ENCODE measurements around the gene TNFRSF13B. TPM values are rescaled to one million over a fixed set of nuclear protein-coding genes. Genes with fewer than 3 reads are reported as not detected.
"Not testable (repeated sequence)": the region's sequence is repeated elsewhere in the genome, so short reads cannot be mapped to it uniquely, and the experiment has no call there.

TNFRSF13B gene
- total and polyA plus RNA-seq, 3 experiments from 2014 or later, result not detected

- H3K27me3 Mint-ChIP-seq, result peaks cover 4 to 19% of the 10 kb centered on the region in 2 donors
- Histone ChIP-seq H3K4me1 (ENCODE audit: insufficient read depth, low read length) (no peaks in the 10 kb centered on the region), H3K36me3 (ENCODE audit: insufficient read depth, low read length) (no peaks in the 10 kb centered on the region), H3K27ac (ENCODE audit: low read depth, low read length) (no peak overlapping the region), H3K27me3 (ENCODE audit: insufficient read depth, low read length, poor library complexity, severe bottlenecking) (no peaks in the 10 kb centered on the region), H3K4me3 (ENCODE audit: low read length) (no peak overlapping the region), H3K9me3 (ENCODE audit: low read length) (no peaks in the 10 kb centered on the region)
- POLR2A ChIA-PET, result no interaction called here
- no peak for DNase-seq
- H3K27ac Mint-ChIP-seq, result peak overlapping the region in 1 of 8 donors; percentile 67
- CTCF ChIA-PET, result interaction anchor here (1.0 kb wide), 1 partner anchor 28 kb away, joined by 3 read pairs; no protein-coding TSS in a partner anchor
- no peaks in the 10 kb centered on the region for H3K4me1 Mint-ChIP-seq
- H3K9me3 Mint-ChIP-seq, result no peaks in the 10 kb centered on the region
- no peaks in the 10 kb centered on the region for H3K36me3 Mint-ChIP-seq
- no peak overlapping the region for H3K4me3 Mint-ChIP-seq
Observed at GRCh38 chr17:16981928-16982327, 10.0 kb upstream of the TNFRSF13B start.

- H3K4me3 ChIP-seq (ENCODE audit: low read length), result no peak overlapping the region
- no peak overlapping the region for H3K27ac ChIP-seq (ENCODE audit: low read depth, low read length)
- peaks cover 0 to 3% (median 0%) of the 10 kb centered on the region in 3 donors for H3K4me1 Mint-ChIP-seq
- no peaks in the 10 kb centered on the region for H3K9me3 ChIP-seq (ENCODE audit: low read length)
- H3K27me3 Mint-ChIP-seq, result peaks cover 4 to 19% of the 10 kb centered on the region in 2 donors
- no peaks in the 10 kb centered on the region for H3K36me3 ChIP-seq (ENCODE audit: insufficient read depth, low read length)
- H3K4me3 Mint-ChIP-seq, result no peak overlapping the region
- H3K27ac Mint-ChIP-seq, result no peak overlapping the region
- no peaks in the 10 kb centered on the region for H3K9me3 Mint-ChIP-seq
- no peak for DNase-seq
- H3K27me3 ChIP-seq (ENCODE audit: insufficient read depth, low read length, poor library complexity, severe bottlenecking), result no peaks in the 10 kb centered on the region
- no peaks in the 10 kb centered on the region for H3K36me3 Mint-ChIP-seq
- ChIA-PET CTCF (no interaction called here), POLR2A (interaction anchor here (1.4 kb wide), 1 partner anchor 8 kb away, joined by 3 read pairs; no protein-coding TSS in a partner anchor)
- no peaks in the 10 kb centered on the region for H3K4me1 ChIP-seq (ENCODE audit: insufficient read depth, low read length)
Observed at GRCh38 chr17:16980813-16981731, 9.2 kb upstream of the TNFRSF13B start.

GRCh38 chr17:16980061-16980460 is 8.1 kb upstream of the TNFRSF13B start:
- no peak overlapping the region for H3K27ac ChIP-seq (ENCODE audit: low read depth, low read length)
- no peaks in the 10 kb centered on the region for H3K36me3 Mint-ChIP-seq
- no peak overlapping the region for H3K4me3 ChIP-seq (ENCODE audit: low read length)
- H3K4me3 Mint-ChIP-seq, result no peak overlapping the region
- no peaks in the 10 kb centered on the region for H3K27me3 ChIP-seq (ENCODE audit: insufficient read depth, low read length, poor library complexity, severe bottlenecking)
- no peaks in the 10 kb centered on the region for H3K9me3 ChIP-seq (ENCODE audit: low read length)
- POLR2A ChIA-PET, result interaction anchor here (0.7 to 1.4 kb wide), 2 partner anchors 9 to 817 kb away, joined by 3 read pairs; no protein-coding TSS in a partner anchor
- no peak for DNase-seq
- peaks cover 4 to 19% of the 10 kb centered on the region in 2 donors for H3K27me3 Mint-ChIP-seq
- no peaks in the 10 kb centered on the region for H3K4me1 ChIP-seq (ENCODE audit: insufficient read depth, low read length)
- peaks cover 0 to 4% (median 0%) of the 10 kb centered on the region in 3 donors for H3K4me1 Mint-ChIP-seq
- H3K9me3 Mint-ChIP-seq, result no peaks in the 10 kb centered on the region
- no peak overlapping the region for H3K27ac Mint-ChIP-seq
- H3K36me3 ChIP-seq (ENCODE audit: insufficient read depth, low read length), result no peaks in the 10 kb centered on the region
- CTCF ChIA-PET, result interaction anchor here (1.2 kb wide), 1 partner anchor 12 kb away, joined by 3 read pairs; no protein-coding TSS in a partner anchor

- not testable (repeated sequence) for H3K9me3 Mint-ChIP-seq; H3K4me1 Mint-ChIP-seq; H3K27ac Mint-ChIP-seq; DNase-seq; H3K4me1 ChIP-seq (ENCODE audit: insufficient read depth, low read length); H3K27ac ChIP-seq (ENCODE audit: low read depth, low read length); H3K4me3 Mint-ChIP-seq; H3K36me3 ChIP-seq (ENCODE audit: insufficient read depth, low read length); H3K4me3 ChIP-seq (ENCODE audit: low read length); H3K27me3 ChIP-seq (ENCODE audit: insufficient read depth, low read length, poor library complexity, severe bottlenecking); H3K9me3 ChIP-seq (ENCODE audit: low read length); H3K36me3 Mint-ChIP-seq
- ChIA-PET CTCF (interaction anchor here (1.2 to 2.4 kb wide), 2 partner anchors 10 to 13 kb away, joined by 3 to 9 read pairs; no protein-coding TSS in a partner anchor), POLR2A (interaction anchor here (0.5 to 0.7 kb wide), 2 partner anchors 295 to 818 kb away, joined by 3 to 5 read pairs; no protein-coding TSS in a partner anchor)
- peaks cover 4 to 19% of the 10 kb centered on the region in 2 donors for H3K27me3 Mint-ChIP-seq
Observed at GRCh38 chr17:16979237-16979823, 7.4 kb upstream of the TNFRSF13B start.

- no peaks in the 10 kb centered on the region for H3K4me1 ChIP-seq (ENCODE audit: insufficient read depth, low read length)
- H3K4me3 Mint-ChIP-seq, result no peak overlapping the region
- H3K9me3 ChIP-seq (ENCODE audit: low read length), result no peaks in the 10 kb centered on the region
- ChIA-PET POLR2A (no interaction called here), CTCF (interaction anchor here (2.4 kb wide), 1 partner anchor 11 kb away, joined by 9 read pairs; no protein-coding TSS in a partner anchor)
- H3K36me3 ChIP-seq (ENCODE audit: insufficient read depth, low read length), result no peaks in the 10 kb centered on the region
- H3K27me3 ChIP-seq (ENCODE audit: insufficient read depth, low read length, poor library complexity, severe bottlenecking), result no peaks in the 10 kb centered on the region
- H3K27me3 Mint-ChIP-seq, result peaks cover 9 to 19% of the 10 kb centered on the region in 2 donors
- H3K36me3 Mint-ChIP-seq, result no peaks in the 10 kb centered on the region
- no peak overlapping the region for H3K27ac ChIP-seq (ENCODE audit: low read depth, low read length)
- no peak for DNase-seq
- no peak overlapping the region for H3K4me3 ChIP-seq (ENCODE audit: low read length)
- H3K9me3 Mint-ChIP-seq, result no peaks in the 10 kb centered on the region
- H3K27ac Mint-ChIP-seq, result no peak overlapping the region
- peaks cover 0 to 4% (median 0%) of the 10 kb centered on the region in 3 donors for H3K4me1 Mint-ChIP-seq
Observed at GRCh38 chr17:16977932-16978331, 6.0 kb upstream of the TNFRSF13B start.

GRCh38 chr17:16976725-16977550 is 5.0 kb upstream of the TNFRSF13B start:
- no peak overlapping the region for H3K4me3 Mint-ChIP-seq
- Histone ChIP-seq H3K4me3 (ENCODE audit: low read length) (no peak overlapping the region), H3K36me3 (ENCODE audit: insufficient read depth, low read length) (no peaks in the 10 kb centered on the region), H3K27ac (ENCODE audit: low read depth, low read length) (no peak overlapping the region), H3K9me3 (ENCODE audit: low read length) (no peaks in the 10 kb centered on the region), H3K27me3 (ENCODE audit: insufficient read depth, low read length, poor library complexity, severe bottlenecking) (no peaks in the 10 kb centered on the region), H3K4me1 (ENCODE audit: insufficient read depth, low read length) (no peaks in the 10 kb centered on the region)
- ChIA-PET POLR2A (no interaction called here), CTCF (interaction anchor here (1.2 to 2.4 kb wide), 2 partner anchors 12 kb away, joined by 3 to 9 read pairs; no protein-coding TSS in a partner anchor)
- H3K9me3 Mint-ChIP-seq, result no peaks in the 10 kb centered on the region
- peak overlapping the region in 1 of 8 donors; percentile 20 for H3K27ac Mint-ChIP-seq
- DNase-seq, result no peak
- H3K4me1 Mint-ChIP-seq, result peaks cover 0 to 4% (median 0%) of the 10 kb centered on the region in 3 donors
- no peaks in the 10 kb centered on the region for H3K36me3 Mint-ChIP-seq
- peaks cover 14 to 19% of the 10 kb centered on the region in 2 donors for H3K27me3 Mint-ChIP-seq

- no peak overlapping the region for H3K4me3 ChIP-seq (ENCODE audit: low read length)
- Mint-ChIP-seq H3K4me3 (no peak overlapping the region), H3K36me3 (no peaks in the 10 kb centered on the region), H3K27ac (no peak overlapping the region), H3K4me1 (peaks cover 0 to 4% (median 0%) of the 10 kb centered on the region in 3 donors), H3K9me3 (no peaks in the 10 kb centered on the region), H3K27me3 (peaks cover 15 to 18% of the 10 kb centered on the region in 2 donors)
- DNase-seq, result no peak
- POLR2A ChIA-PET, result no interaction called here
- H3K36me3 ChIP-seq (ENCODE audit: insufficient read depth, low read length), result no peaks in the 10 kb centered on the region
- no peaks in the 10 kb centered on the region for H3K4me1 ChIP-seq (ENCODE audit: insufficient read depth, low read length)
- H3K27ac ChIP-seq (ENCODE audit: low read depth, low read length), result no peak overlapping the region
- CTCF ChIA-PET, result interaction anchor here (1.2 kb wide), 1 partner anchor 11 kb away, joined by 3 read pairs; no protein-coding TSS in a partner anchor
- no peaks in the 10 kb centered on the region for H3K9me3 ChIP-seq (ENCODE audit: low read length)
- no peaks in the 10 kb centered on the region for H3K27me3 ChIP-seq (ENCODE audit: insufficient read depth, low read length, poor library complexity, severe bottlenecking)
Observed at GRCh38 chr17:16975744-16976625, 4.1 kb upstream of the TNFRSF13B start.

Data from CD8-positive, alpha-beta memory T cell (primary cell).